ENCODE results near the gene NDUFAF2.

DNA sequence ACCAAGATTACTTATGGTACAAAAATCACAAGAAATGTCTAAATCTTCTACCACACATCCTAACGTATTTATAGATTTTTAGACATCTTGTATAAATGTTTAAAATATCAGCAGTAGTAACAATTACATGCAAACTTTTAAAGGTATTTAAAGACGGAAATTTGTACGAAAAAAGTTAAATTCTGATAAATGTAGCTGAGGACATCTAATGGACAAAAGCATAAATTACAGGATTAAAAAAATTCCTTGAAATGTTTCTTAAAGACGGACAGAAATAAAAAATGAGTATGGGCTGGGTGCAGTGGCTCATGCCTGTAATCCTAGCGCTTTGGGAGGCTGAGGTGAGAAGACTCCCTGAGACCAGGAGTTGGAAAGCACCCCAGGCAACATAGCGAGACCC, 16.0 kb upstream of the NDUFAF2 start:
- TF ChIP-seq, protein P1, sequence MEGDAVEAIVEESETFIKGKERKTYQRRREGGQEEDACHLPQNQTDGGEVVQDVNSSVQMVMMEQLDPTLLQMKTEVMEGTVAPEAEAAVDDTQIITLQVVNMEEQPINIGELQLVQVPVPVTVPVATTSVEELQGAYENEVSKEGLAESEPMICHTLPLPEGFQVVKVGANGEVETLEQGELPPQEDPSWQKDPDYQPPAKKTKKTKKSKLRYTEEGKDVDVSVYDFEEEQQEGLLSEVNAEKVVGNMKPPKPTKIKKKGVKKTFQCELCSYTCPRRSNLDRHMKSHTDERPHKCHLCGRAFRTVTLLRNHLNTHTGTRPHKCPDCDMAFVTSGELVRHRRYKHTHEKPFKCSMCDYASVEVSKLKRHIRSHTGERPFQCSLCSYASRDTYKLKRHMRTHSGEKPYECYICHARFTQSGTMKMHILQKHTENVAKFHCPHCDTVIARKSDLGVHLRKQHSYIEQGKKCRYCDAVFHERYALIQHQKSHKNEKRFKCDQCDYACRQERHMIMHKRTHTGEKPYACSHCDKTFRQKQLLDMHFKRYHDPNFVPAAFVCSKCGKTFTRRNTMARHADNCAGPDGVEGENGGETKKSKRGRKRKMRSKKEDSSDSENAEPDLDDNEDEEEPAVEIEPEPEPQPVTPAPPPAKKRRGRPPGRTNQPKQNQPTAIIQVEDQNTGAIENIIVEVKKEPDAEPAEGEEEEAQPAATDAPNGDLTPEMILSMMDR (IDR thresholded peaks at IDR 0.05), result peak in 2 of 6 experiments; percentile 21 to 23
- no peak for TF ChIP-seq POLR2A (IDR thresholded peaks at IDR 0.05)

All from Peyer's patch (tissue), 4 donors.